OCI-LY7 (cell line): ENCODE measurements around the gene WDR7. TPM values are rescaled to one million over a fixed set of nuclear protein-coding genes. Genes with fewer than 3 reads are reported as not detected.

Experiments
- BruUV-seq: library from RNA; stranded (reverse); fragments of 400-500 nt; replicated peaks from 2 replicates; lab custom pipeline; 2021; lab: Mats Ljungman, UMichigan
- CTCF ChIA-PET: fragments of 300-600 bp; sonication (Branson Sonifier 250); formaldehyde crosslinking; loops from one replicate; lab custom pipeline; 2022; ENCODE audit warnings: antibody characterized with exemption; ENCODE audit not compliant: unreplicated experiment; lab: Charles Lee
- POLR2A ChIA-PET: fragments of 300-600 bp; sonication (Branson Sonifier 250); formaldehyde crosslinking; loops from one replicate; lab custom pipeline; 2022; ENCODE audit warnings: antibody characterized with exemption; lab: Charles Lee
- DNase-seq: peaks from one replicate; pipeline ENCODE4 v3.0.0-alpha.2; 2015; ENCODE audit warnings: low spot score
- H2AFZ ChIP-seq: fragments of 200-600 bp; sonication (generic), shearing (Covaris generic); 2 replicates; pipeline ENCODE4 v1.6.1; 2014; ENCODE audit warnings: mild to moderate bottlenecking, antibody characterized with exemption, low read length, moderate library complexity
- H3K27ac ChIP-seq: fragments of 200-600 bp; sonication (generic); 2 replicates; pipeline ENCODE4 v1.5.1; 2014; ENCODE audit warnings: mixed run types, low read depth, mild to moderate bottlenecking, moderate library complexity, low read length, inconsistent platforms; ENCODE audit not compliant: poor library complexity, severe bottlenecking
- H3K36me3 ChIP-seq: fragments of 200-600 bp; sonication (generic); 2 replicates; pipeline ENCODE4 v1.6.1; 2014; ENCODE audit warnings: mild to moderate bottlenecking, antibody characterized with exemption, low read length, moderate library complexity, mixed read lengths; ENCODE audit not compliant: insufficient read depth
- H3K4me1 ChIP-seq: fragments of 200-600 bp; sonication (generic); 2 replicates; pipeline ENCODE4 v1.5.1; 2014; ENCODE audit warnings: mild to moderate bottlenecking, low read length; ENCODE audit not compliant: insufficient read depth, poor library complexity, severe bottlenecking
- H3K4me2 ChIP-seq: fragments of 200-600 bp; sonication (generic); 2 replicates; pipeline ENCODE4 v1.6.1; 2014; ENCODE audit warnings: mild to moderate bottlenecking, low read length
- H3K4me3 ChIP-seq: fragments of 200-600 bp; sonication (generic); 2 replicates; pipeline ENCODE4 v1.5.1; 2014; ENCODE audit warnings: mild to moderate bottlenecking, low read depth, low read length; ENCODE audit not compliant: poor library complexity, severe bottlenecking
- H3K79me2 ChIP-seq: fragments of 200-600 bp; sonication (generic); 2 replicates; pipeline ENCODE4 v1.6.1; 2016; ENCODE audit warnings: low read depth, mild to moderate bottlenecking, low read length, moderate library complexity, mixed read lengths; ENCODE audit not compliant: insufficient read depth
- H3K9me2 ChIP-seq: fragments of 200-600 bp; sonication (generic); 2 replicates; pipeline ENCODE4 v1.6.1; 2016; ENCODE audit warnings: mild to moderate bottlenecking, low read length, mixed read lengths; ENCODE audit not compliant: insufficient read depth
- H3K9me3 ChIP-seq: fragments of 200-600 bp; sonication (generic); 2 replicates; pipeline ENCODE4 v1.6.1; 2014; ENCODE audit warnings: mild to moderate bottlenecking, mixed run types, low read length, mixed read lengths
- H4K20me1 ChIP-seq: fragments of 200-600 bp; sonication (generic); 2 replicates; pipeline ENCODE4 v1.6.1; 2014; ENCODE audit warnings: mild to moderate bottlenecking, antibody characterized with exemption, low read length, moderate library complexity, mixed read lengths; ENCODE audit not compliant: insufficient read depth
- CTCF ChIP-seq: fragments of 200-600 bp; sonication (generic); conservative IDR thresholded peaks from 2 replicates; pipeline ENCODE4 v1.5.1; 2014; ENCODE audit warnings: mild to moderate bottlenecking, antibody characterized with exemption, low read length, moderate library complexity, mixed read lengths
- EZH2phosphoT487 ChIP-seq: fragments of 200-600 bp; sonication (generic); IDR thresholded peaks from 2 replicates; pipeline ENCODE4 v1.6.1; 2018; ENCODE audit warnings: low read depth, borderline replicate concordance, mild to moderate bottlenecking, mixed run types, antibody characterized with exemption, low read length, moderate library complexity, mixed read lengths
- intact Hi-C: fragments of 100-400 bp; cut with micrococcal nuclease; formaldehyde crosslinking; loops from one replicate; pipeline ENCODE4 v1.10.0; 2022; ENCODE audit not compliant: unreplicated experiment
- total RNA-seq, 2 experiments: library from RNA; depleted of rRNA in 1 of 2; stranded (reverse); fragments of >200 nt in 1 of 2; shearing (Covaris generic) in 1 of 2; gene quantifications; 2 replicates each; pipeline ENCODE4 v1.2.3, GENCODE V29; 2014 to 2022

Gene WDR7
- total RNA-seq, 2 experiments from 2014 or later: 13.2 to 17.1 TPM

- ChIA-PET CTCF (no interaction called here), POLR2A (no interaction called here)
- Histone ChIP-seq H3K4me2 (no peak overlapping the region), H3K9me2 (no peaks in the 10 kb centered on the region), H4K20me1 (no peaks in the 10 kb centered on the region), H3K36me3 (no peaks in the 10 kb centered on the region), H3K9me3 (no peaks in the 10 kb centered on the region), H3K4me1 (no peaks in the 10 kb centered on the region), H3K27ac (no peak overlapping the region), H2AFZ (no peak overlapping the region), H3K79me2 (no peaks in the 10 kb centered on the region), H3K4me3 (no peak overlapping the region)
- TF ChIP-seq CTCF (no peak), EZH2phosphoT487 (no peak)
- no peak for DNase-seq
- intact Hi-C loops: no loop called here
- no TSS peak for BruUV-seq
Observed at GRCh38 chr18:56831988-56832387, 180.8 kb downstream of the WDR7 start.

- TF ChIP-seq EZH2phosphoT487: no peak
- TF ChIP-seq CTCF: no peak
- POLR2A ChIA-PET: interaction anchor here (0.7 kb wide), 1 partner anchor 20 kb away, joined by 3 read pairs; no protein-coding TSS in a partner anchor
- no TSS peak for BruUV-seq
Observed at GRCh38 chr18:56835331-56835730, 184.2 kb downstream of the WDR7 start.

GRCh38 chr18:56836173-56836572 is 185.0 kb downstream of the WDR7 start:
- Histone ChIP-seq H3K27ac (no peak overlapping the region), H3K4me1 (no peaks in the 10 kb centered on the region), H3K36me3 (no peaks in the 10 kb centered on the region), H3K4me2 (no peak overlapping the region), H3K9me2 (no peaks in the 10 kb centered on the region), H3K9me3 (no peaks in the 10 kb centered on the region), H3K4me3 (no peak overlapping the region), H4K20me1 (no peaks in the 10 kb centered on the region), H3K79me2 (no peaks in the 10 kb centered on the region), H2AFZ (no peak overlapping the region)
- CTCF ChIA-PET: no interaction called here
- intact Hi-C loops: no loop called here
- POLR2A ChIA-PET: no interaction called here
- DNase-seq: no peak
- BruUV-seq: no TSS peak
- no peak for TF ChIP-seq EZH2phosphoT487
- TF ChIP-seq CTCF: no peak

More at GRCh38 chr18:56835331-56835730, 184.2 kb downstream of the WDR7 start:
- intact Hi-C loops: no loop called here
- no peaks in the 10 kb centered on the region for H3K79me2 ChIP-seq
- H3K36me3 ChIP-seq: no peaks in the 10 kb centered on the region
- CTCF ChIA-PET: no interaction called here
- H4K20me1 ChIP-seq: no peaks in the 10 kb centered on the region
- no peaks in the 10 kb centered on the region for H3K4me1 ChIP-seq
- no peak overlapping the region for H3K4me3 ChIP-seq
- DNase-seq: no peak
- no peak overlapping the region for H3K27ac ChIP-seq
- no peaks in the 10 kb centered on the region for H3K9me3 ChIP-seq
- H3K9me2 ChIP-seq: no peaks in the 10 kb centered on the region
- no peak overlapping the region for H3K4me2 ChIP-seq
- no peak overlapping the region for H2AFZ ChIP-seq
